ENCODE data around the gene SNRNP27.

- no peak for TF ChIP-seq CTCF (IDR thresholded peaks at IDR 0.05; ENCODE audit: control extremely low read depth in 1 of 3, insufficient read depth in 1 of 3, low read depth in 1 of 3, low read length in 3 of 3)
- no peak for TF ChIP-seq POLR2A (IDR thresholded peaks at IDR 0.05; ENCODE audit: control extremely low read depth in 1 of 2, low read depth in 2 of 2, low read length in 2 of 2)
- TF ChIP-seq ASH2L (IDR thresholded peaks at IDR 0.05; ENCODE audit: low read length) = no peak
- no peak for TF ChIP-seq EGR1 (IDR thresholded peaks at IDR 0.05; ENCODE audit: borderline replicate concordance, low read depth, low read length)
These were observed 5.3 kb upstream of the SNRNP27 start for GRCh38 chr2:69888451-69888850.

Measured in H1 (cell line).